Measurements from ENCODE around the gene ARMC2.

DNA sequence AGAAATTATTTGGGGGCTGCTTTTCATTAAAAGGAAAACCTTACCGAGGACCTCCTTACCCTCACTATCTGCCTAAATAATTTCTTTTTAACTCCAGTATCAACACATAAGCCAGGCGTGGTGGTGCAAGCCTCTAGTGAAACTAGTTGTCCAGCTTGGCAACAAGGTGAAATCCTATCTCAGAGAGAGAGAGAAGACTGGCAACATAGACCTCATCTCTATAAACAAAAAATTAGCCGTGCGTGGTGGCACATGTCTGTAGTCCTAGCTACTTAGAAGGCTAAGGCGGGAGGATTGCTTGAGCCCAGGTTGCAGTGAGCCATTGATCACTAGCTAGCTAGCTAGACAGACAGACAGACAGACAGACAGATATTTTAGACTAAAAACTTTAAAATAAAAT is 92.5 kb downstream of the ARMC2 start:
- TF ChIP-seq, protein P1, sequence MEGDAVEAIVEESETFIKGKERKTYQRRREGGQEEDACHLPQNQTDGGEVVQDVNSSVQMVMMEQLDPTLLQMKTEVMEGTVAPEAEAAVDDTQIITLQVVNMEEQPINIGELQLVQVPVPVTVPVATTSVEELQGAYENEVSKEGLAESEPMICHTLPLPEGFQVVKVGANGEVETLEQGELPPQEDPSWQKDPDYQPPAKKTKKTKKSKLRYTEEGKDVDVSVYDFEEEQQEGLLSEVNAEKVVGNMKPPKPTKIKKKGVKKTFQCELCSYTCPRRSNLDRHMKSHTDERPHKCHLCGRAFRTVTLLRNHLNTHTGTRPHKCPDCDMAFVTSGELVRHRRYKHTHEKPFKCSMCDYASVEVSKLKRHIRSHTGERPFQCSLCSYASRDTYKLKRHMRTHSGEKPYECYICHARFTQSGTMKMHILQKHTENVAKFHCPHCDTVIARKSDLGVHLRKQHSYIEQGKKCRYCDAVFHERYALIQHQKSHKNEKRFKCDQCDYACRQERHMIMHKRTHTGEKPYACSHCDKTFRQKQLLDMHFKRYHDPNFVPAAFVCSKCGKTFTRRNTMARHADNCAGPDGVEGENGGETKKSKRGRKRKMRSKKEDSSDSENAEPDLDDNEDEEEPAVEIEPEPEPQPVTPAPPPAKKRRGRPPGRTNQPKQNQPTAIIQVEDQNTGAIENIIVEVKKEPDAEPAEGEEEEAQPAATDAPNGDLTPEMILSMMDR (IDR thresholded peaks at IDR 0.05; ENCODE audit: low read depth, low read length) = no peak
- TF ChIP-seq MYC (IDR thresholded peaks at IDR 0.05; ENCODE audit: low read depth, low read length) (no peak), POLR2A (IDR thresholded peaks at IDR 0.05; ENCODE audit: extremely low read depth, insufficient read length) (no peak)
- TF ChIP-seq, protein P2, sequence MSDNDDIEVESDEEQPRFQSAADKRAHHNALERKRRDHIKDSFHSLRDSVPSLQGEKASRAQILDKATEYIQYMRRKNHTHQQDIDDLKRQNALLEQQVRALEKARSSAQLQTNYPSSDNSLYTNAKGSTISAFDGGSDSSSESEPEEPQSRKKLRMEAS (IDR thresholded peaks at IDR 0.05; ENCODE audit: low read depth, low read length) = no peak
